Stimulated activated CD8-positive, alpha-beta memory T cell treated with anti-CD3 and anti-CD28 coated beads, Interleukin-7, amount 100 ng/mL, for 4 hours (primary cell): ENCODE results near the gene TRAIP.
"Not testable (repeated sequence)": the region's sequence is repeated elsewhere in the genome, so short reads cannot be mapped to it uniquely, and the experiment has no call there.

Experiments
- DNase-seq, 2 donors: peaks; one replicate each; pipeline ENCODE4 v3.0.0-alpha.2; 2020; ENCODE audit warnings: low read depth in 2 of 2

Gene TRAIP

DNA sequence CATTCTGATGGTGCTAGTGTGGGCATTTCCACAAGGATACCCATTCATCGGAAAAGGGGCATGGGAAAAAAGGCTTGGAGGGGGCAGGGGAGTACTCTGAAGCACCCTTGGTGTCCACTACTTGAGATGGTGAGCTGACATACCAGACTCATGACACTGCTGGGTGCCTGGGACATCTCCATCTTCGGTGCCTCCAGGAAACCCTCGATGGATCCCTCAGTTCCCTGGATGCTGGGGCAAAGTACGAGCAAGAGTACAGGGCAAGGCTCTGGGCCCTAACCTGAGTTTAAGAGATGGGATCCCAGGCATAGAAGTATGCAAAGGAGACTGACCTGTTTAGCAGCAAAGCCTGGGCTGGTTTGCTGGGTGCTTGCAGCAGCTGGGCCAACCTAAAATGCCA, 64.8 kb downstream of the TRAIP start:
- DNase-seq: no peak

DNA sequence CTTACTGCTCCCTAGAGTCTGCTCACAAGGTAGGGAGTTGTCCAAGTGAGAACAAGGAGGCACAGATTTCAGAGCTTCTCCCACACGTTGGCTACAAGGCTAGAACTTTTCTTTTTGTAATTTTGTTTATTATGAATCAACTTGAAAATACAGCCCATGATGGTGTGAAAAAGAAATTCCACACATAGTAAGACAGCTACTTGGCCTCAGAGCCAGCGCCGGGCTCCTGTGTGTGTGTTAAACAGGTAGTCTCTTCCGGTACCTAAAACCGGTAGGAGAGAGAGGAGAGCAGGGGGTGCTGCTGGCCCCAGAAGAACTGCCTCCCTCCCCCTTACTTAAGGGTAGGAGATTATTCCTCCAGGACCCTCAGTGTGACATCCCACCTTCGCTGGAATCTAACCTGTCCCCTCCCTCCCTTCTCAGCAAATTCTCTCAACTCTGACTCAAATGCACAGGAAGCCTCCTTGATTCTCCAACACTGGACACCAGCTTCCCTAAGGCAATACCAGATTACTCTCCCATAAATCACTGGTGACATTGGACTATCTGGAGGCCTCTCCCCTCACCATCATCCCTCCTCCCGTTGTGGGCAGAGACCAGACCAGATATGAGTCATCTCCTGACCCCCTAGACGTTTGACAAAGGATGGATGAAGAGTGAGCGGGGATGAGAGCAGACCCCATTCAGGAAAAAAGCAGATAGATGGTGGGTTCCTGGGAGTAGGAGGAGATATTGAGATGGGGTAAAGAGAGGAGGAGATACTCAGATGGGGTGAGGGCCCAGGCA, 65.5 kb downstream of the TRAIP start:
- DNase-seq: no peak

DNA sequence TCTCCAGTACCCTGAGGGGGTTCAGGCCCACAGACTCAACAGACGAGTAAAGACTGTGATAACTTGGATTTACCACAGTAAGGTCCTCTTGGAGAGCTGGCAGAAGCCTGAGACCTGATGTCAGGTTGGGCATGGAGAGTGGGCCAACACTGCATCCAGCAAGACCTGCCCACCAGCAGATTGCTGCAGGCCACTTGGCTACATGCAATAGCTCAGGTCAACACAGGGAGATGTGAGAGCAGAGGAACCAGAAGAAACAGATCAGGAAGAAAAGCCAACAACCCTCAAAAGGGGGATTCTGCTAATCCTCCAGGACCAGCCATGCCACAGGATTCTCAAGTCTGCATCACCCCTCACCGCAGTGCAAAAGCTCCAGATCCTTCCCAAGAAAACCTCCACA, 68.3 kb downstream of the TRAIP start:
- DNase-seq: no peak

DNA sequence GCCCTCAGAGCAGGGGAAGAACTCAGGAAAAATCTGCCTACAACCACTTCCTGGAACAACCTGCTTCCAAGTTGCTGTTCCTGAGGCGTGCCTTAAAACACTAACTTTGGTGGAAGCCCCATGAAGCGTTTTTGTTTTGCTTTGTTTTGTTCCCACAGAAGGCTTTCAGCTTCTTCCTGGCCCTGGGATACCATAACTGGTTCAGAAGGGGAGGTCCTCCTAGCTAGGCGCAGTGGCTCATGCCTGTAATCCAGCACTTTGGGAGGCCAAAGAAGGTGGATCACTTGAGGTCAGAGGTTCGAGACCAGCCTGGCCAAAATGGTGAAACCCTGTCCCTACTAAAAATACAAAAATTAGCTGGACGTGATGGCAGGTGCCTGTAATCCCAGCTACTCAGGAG, 68.8 kb downstream of the TRAIP start:
- DNase-seq: no peak

DNA sequence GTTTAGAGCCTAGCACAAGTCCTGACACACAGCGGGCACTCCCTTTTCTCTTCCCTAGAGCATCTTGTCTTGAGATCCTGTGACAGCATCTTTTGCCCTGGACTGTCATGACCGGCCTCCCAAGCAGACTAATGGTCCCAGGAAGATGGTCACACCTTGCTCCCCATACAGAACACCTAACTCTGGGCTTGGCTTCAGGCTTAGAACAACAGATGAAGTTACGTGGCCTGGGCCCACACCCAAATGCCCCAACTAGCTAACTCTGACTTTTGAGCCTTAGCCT, 69.2 kb downstream of the TRAIP start:
- DNase-seq: no peak

DNA sequence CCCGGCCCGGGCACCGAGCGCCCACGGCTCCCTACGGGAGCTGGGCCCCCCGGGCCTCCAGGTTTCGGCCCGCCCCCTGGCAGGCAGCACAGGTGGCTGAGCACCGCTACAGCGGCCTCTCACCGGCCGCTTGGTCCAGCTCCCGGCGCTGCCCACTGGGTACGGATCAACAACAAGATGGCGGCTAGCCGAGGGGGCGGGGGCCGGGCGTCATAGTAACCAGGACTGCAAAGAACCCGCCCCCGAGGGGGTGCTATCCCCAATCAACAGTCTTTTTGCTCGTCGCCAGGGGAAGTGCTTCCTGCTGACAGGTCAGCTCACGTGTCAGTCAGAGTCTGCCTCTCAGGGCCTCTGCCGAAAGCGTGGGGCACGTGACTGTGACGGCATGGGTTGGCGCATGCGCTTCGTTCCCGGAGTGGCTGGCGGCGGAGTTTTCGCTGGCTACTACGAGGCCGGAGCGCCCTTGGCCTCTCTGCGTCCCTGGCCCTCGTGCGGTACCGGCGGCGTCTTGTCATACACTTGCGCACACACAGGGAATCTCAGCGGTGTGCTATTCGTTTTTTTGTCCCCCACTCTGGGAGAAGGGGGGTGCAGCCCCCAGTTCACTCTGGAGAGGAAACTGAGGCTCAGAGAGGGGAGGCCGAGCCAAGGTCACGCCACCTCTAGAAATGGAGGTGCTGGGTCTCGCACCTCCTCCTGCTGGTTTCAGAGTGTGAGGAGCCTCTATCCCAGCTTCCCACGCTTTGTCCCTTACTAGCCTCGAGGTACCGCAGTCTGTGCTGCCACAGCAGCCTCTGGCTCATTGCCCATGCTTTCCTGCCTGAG, 69.8 kb downstream of the TRAIP start, which contains the start of gene IP6K1:
Gene IP6K1 (minus strand): TSS at position 186 of the 825 bp plus-strand sequence. CDS start 38,502 bp downstream, outside the sequence.
- peak; percentile 100 for DNase-seq

GRCh38 chr3:49785565-49786356, 70.6 kb downstream of the TRAIP start:
- DNase-seq: peak in 1 of 2 donors; percentile 33

DNA sequence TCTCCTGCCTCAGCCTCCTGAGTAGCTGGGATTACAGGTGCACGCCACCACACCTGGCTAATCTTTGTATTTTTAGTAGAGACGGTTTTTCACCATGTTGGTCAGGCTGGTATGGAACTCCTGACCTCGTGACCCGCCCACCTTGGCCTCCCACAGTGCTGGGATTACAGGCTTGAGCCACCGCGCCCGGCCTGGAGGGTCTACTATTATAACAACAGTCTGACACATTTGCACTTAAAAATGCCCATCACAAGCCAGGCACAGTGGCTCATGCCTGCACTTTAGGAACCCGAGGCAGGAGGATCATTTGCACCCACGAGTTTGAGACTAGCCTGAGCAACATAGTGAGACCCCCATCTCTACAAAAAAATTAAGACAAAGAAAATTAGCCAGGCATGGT, 74.1 kb downstream of the TRAIP start:
- not testable (repeated sequence) for DNase-seq

- DNase-seq: no peak
Measured at GRCh38 chr3:49781415-49782199, 74.8 kb downstream of the TRAIP start.

DNA sequence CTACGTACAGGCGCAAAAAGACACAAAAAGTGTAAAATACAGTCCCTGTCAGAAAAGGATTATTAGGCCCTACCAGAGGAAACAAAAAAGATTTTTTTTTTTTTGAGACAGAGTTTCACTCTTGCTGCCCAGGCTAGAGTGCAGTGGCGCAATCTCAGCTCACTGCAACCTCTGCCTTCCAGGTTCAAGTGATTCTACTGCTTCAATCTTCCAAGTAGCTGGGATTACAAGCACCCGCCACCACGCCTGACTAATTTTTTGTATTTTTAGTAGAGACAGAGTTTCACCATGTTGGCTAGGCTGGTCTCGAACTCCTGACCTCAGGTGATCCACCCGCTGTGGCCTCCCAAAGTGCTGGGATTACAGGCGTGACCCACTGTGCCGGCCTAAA, 75.4 kb downstream of the TRAIP start:
- not testable (repeated sequence) for DNase-seq

- DNase-seq: no peak
Measured at GRCh38 chr3:49780080-49780974, 76.0 kb downstream of the TRAIP start.

GRCh38 chr3:49779358-49780079, 76.8 kb downstream of the TRAIP start:
- DNase-seq: no peak
